Endothelial cell of umbilical vein (primary cell): Measurements from ENCODE around the gene RAB32.

ENCODE experiments used
- CTCF ChIP-seq, 2 donors: IDR thresholded peaks; 1 replicate in 1 of 2; 2 replicates in 1 of 2; pipeline ENCODE4 v1.5.1; 2011; ENCODE audit warnings: low read length in 2 of 2, mild to moderate bottlenecking in 2 of 2, moderate library complexity in 2 of 2, control low read depth in 1 of 2, inconsistent platforms in 1 of 2, low read depth in 1 of 2; ENCODE audit not compliant: insufficient read depth in 1 of 2; ENCODE audit errors: extremely low read depth in 1 of 2
- POLR2AphosphoS5 ChIP-seq: IDR thresholded peaks from 2 replicates; pipeline ENCODE4 v1.6.1; 2012; ENCODE audit warnings: low read depth, mild to moderate bottlenecking, control low read depth, low read length, moderate library complexity; ENCODE audit not compliant: insufficient read depth

- no peak for TF ChIP-seq CTCF (IDR thresholded peaks at IDR 0.05; ENCODE audit: extremely low read depth in 1 of 2, insufficient read depth in 1 of 2, low read depth in 1 of 2, low read length in 2 of 2)
- no peak for TF ChIP-seq POLR2AphosphoS5
Measured at GRCh38 chr6:146553377-146554135, 9.9 kb downstream of the RAB32 start.
